WERI-Rb-1 (cell line): Measurements from ENCODE around the gene ATP7B.
"Not testable (repeated sequence)": the region's sequence is repeated elsewhere in the genome, so short reads cannot be mapped to it uniquely, and the experiment has no call there.

ENCODE experiments used
- DNase-seq: peaks from one replicate; pipeline ENCODE4 v3.0.0-alpha.2; 2020
- H3K27ac ChIP-seq: fragments of 250-450 bp; sonication (Bioruptor Pico); 2 replicates; pipeline ENCODE4 v1.5.1; 2020; ENCODE audit warnings: mild to moderate bottlenecking, moderate library complexity
- H3K27me3 ChIP-seq: fragments of 250-450 bp; sonication (Bioruptor Pico); 2 replicates; pipeline ENCODE4 v1.5.1; 2021; ENCODE audit warnings: mild to moderate bottlenecking, low read depth, moderate library complexity; ENCODE audit not compliant: insufficient read depth, severe bottlenecking
- H3K36me3 ChIP-seq: fragments of 250-450 bp; sonication (Bioruptor Pico); 2 replicates; pipeline ENCODE4 v1.5.1; 2020; ENCODE audit warnings: mild to moderate bottlenecking, moderate library complexity
- H3K4me3 ChIP-seq: 2 replicates; pipeline ENCODE4 v1.5.1; 2011; ENCODE audit warnings: low read depth, mild to moderate bottlenecking, control low read depth, low read length
- H3K9me3 ChIP-seq: fragments of 250-450 bp; sonication (Bioruptor Pico); 2 replicates; pipeline ENCODE4 v1.5.1; 2021; ENCODE audit warnings: mild to moderate bottlenecking, moderate library complexity; ENCODE audit not compliant: severe bottlenecking
- TF ChIP-seq, protein P1 (sequence below): IDR thresholded peaks from 2 replicates; pipeline ENCODE4 v1.5.1; 2011; ENCODE audit warnings: low read depth, mild to moderate bottlenecking, control low read depth, inconsistent platforms, low read length

ATP7B gene

DNA sequence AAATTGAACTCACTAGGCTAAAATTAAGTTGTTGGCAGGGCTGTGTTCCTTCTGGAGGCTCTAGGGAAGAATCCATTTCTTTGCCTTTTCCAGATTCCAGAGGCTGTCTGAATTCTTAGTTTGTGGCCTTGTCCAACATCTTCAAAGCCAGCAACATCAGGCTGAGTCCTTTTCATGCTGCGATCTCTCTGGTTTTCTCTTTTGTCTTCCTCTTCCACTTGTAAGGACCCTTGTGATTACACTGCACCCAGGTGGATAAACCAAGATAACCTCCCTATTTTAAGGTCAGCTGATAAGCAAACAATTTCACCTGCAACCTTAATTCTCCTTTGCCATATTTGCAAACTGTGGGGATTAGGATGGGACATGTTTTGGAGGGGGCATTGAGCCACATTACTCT is 24.8 kb upstream of the ATP7B start:
- TF ChIP-seq, protein P1, sequence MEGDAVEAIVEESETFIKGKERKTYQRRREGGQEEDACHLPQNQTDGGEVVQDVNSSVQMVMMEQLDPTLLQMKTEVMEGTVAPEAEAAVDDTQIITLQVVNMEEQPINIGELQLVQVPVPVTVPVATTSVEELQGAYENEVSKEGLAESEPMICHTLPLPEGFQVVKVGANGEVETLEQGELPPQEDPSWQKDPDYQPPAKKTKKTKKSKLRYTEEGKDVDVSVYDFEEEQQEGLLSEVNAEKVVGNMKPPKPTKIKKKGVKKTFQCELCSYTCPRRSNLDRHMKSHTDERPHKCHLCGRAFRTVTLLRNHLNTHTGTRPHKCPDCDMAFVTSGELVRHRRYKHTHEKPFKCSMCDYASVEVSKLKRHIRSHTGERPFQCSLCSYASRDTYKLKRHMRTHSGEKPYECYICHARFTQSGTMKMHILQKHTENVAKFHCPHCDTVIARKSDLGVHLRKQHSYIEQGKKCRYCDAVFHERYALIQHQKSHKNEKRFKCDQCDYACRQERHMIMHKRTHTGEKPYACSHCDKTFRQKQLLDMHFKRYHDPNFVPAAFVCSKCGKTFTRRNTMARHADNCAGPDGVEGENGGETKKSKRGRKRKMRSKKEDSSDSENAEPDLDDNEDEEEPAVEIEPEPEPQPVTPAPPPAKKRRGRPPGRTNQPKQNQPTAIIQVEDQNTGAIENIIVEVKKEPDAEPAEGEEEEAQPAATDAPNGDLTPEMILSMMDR: no peak

DNA sequence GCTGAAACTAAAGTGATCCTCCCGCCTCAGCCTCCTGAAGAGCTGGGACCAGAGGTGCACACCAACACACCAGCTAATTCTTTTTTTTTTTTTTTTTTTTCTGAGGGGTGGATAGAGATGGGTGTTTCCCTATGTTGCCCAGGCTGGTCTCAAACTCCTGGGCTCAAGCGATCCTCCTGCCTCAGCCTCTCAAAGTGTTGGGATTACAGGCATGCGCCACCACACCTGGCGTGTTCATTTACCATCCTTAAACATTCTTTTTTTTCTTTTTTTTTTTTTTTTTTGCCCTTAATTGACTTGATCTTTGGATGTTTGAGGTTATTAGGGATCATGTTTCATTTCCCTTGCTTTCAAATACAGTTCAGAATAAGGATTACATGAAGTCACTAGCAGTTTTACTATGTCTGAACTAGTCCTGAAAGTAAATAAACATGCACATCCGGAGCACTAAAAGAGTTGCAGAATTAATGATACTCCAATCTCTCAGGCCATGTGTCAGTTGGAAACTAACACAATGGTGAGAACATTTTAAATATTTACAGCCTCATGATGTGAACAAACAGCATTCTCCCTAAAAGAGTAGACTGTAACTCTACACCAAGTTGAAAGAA is 23.5 kb upstream of the ATP7B start:
- TF ChIP-seq, protein P1: no peak
- H3K4me3 ChIP-seq: no peak overlapping the region
- no peak overlapping the region for H3K27ac ChIP-seq
- H3K27me3 ChIP-seq: no peaks in the 10 kb centered on the region
- no peak for DNase-seq
- no peaks in the 10 kb centered on the region for H3K36me3 ChIP-seq
- H3K9me3 ChIP-seq: no peaks in the 10 kb centered on the region

More for the DNA sequence above, 24.8 kb upstream of the ATP7B start:
- no peak overlapping the region for H3K4me3 ChIP-seq
- no peaks in the 10 kb centered on the region for H3K36me3 ChIP-seq
- no peak for DNase-seq
- H3K9me3 ChIP-seq: no peaks in the 10 kb centered on the region
- no peak overlapping the region for H3K27ac ChIP-seq
- H3K27me3 ChIP-seq: no peaks in the 10 kb centered on the region

DNA sequence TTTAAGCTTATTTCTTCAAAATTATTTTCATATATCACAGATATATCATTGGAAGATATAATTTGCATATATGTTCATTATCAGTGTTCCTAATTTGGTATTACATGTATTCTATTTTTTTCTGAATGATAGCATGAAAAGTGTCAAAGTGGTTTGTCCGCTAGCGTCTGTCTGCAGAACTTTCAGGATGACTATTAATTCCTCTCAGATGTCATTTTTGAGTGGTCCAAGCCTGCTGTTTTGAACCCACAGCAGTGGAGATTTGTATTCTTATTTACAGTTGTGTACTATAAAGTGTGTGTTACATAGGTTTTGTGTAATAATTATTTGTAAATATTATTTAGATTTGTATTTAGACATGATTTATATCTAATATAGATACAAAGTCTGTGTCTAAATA is 21.8 kb upstream of the ATP7B start:
- no peak overlapping the region for H3K4me3 ChIP-seq
- H3K27ac ChIP-seq: no peak overlapping the region
- H3K9me3 ChIP-seq: no peaks in the 10 kb centered on the region
- peaks cover 2% of the 10 kb centered on the region; the same call in 1 of the 2 replicates for H3K36me3 ChIP-seq
- H3K27me3 ChIP-seq: no peaks in the 10 kb centered on the region
- DNase-seq: no peak
- TF ChIP-seq, protein P1: no peak

DNA sequence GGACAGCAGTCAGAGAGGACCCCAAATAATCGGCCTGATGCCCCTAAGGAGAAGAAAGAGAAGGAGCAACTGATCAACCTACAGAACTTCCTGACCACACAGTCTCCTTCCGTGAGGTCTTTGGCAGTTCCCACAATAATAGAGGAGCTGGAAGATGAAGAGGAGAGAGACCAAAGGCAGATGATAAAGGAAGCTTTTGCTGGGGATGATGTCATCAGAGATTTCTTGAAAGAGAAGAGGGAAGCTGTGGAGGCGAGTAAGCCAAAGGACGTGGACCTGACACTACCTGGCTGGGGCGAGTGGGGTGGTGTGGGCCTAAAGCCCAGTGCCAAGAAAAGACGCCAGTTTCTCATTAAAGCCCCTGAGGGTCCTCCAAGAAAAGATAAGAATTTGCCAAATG is 19.2 kb upstream of the ATP7B start:
- not testable (repeated sequence) for DNase-seq, H3K9me3 ChIP-seq, H3K4me3 ChIP-seq, H3K27ac ChIP-seq, H3K36me3 ChIP-seq, H3K27me3 ChIP-seq

DNA sequence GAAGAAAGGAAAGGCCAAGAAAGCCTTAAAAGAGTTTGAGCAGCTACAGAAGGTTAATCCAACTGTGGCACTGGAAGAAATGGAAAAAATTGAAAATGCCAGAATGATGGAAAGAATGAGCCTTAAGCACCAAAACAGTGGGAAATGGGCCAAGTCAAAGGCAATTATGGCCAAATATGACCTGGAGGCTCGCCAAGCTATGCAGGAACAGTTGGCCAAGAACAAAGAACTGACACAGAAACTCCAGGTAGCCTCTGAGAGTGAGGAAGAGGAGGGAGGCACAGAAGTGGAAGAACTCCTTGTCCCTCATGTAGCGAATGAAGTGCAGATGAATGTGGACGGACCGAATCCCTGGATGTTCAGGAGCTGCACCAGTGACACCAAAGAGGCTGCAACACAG is 18.3 kb upstream of the ATP7B start:
- no peak for DNase-seq
- H3K36me3 ChIP-seq: peaks cover 2% of the 10 kb centered on the region; the same call in 1 of the 2 replicates

DNA sequence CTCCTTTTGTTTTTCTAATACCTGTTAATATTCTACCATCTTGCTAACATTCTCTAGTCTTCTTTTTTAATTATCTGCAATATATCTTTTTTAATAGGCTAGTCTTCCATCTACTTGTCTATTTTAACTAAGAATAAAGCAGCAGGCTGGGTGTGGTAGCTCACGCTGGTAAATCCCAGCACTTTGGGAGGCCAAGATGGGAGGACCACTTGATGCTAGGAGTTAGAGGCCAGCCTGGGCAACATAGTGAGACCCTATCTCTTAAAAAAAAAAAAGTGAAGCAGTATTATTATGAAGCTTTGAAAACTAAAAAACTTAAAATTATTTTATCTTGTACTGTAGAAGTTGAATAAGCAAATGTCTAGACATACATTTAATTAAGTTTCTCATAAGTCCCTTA is 16.6 kb upstream of the ATP7B start:
- no peak for DNase-seq
- peaks cover 2% of the 10 kb centered on the region for H3K36me3 ChIP-seq
- TF ChIP-seq, protein P1: no peak

More for the DNA sequence above, 18.3 kb upstream of the ATP7B start:
- TF ChIP-seq, protein P1: no peak
- no peaks in the 10 kb centered on the region for H3K9me3 ChIP-seq
- no peak overlapping the region for H3K4me3 ChIP-seq
- H3K27me3 ChIP-seq: no peaks in the 10 kb centered on the region
- H3K27ac ChIP-seq: no peak overlapping the region

More for the DNA sequence above, 16.6 kb upstream of the ATP7B start:
- H3K9me3 ChIP-seq: no peaks in the 10 kb centered on the region
- H3K4me3 ChIP-seq: no peak overlapping the region
- H3K27me3 ChIP-seq: no peaks in the 10 kb centered on the region
- H3K27ac ChIP-seq: no peak overlapping the region
